SW480 (cell line): Measurements from ENCODE around the gene TCERG1L.
"Not testable (repeated sequence)": the region's sequence is repeated elsewhere in the genome, so short reads cannot be mapped to it uniquely, and the experiment has no call there.

Experiments used
- DNase-seq: peaks from one replicate; pipeline ENCODE4 v3.0.0-alpha.2; 2016; ENCODE audit warnings: low spot score

Gene TCERG1L

DNA sequence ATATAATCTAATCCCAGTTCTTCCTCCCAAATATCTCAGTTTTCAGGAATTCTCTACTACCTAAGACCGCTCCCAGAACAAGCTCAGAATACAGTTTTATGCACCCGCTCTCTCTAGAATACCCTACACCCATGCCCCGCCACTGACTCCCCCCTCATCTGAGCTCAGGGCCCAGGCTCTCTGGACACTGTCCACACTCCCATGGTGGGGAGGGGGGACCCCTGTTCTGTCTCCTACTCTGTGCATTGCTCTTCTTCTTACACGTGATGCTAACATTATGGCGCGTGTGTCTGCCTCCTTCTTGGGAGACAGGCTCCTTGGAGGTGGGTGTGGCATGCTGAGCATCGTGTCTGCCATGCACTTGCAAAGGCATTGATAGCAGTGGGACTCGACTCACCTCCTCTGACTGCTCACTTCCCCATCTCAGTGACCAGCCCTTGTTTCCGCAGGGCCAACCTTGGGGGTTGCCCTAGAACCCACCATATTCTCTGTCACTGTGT lies 127.9 kb downstream of the TCERG1L start:
- no peak for DNase-seq

DNA sequence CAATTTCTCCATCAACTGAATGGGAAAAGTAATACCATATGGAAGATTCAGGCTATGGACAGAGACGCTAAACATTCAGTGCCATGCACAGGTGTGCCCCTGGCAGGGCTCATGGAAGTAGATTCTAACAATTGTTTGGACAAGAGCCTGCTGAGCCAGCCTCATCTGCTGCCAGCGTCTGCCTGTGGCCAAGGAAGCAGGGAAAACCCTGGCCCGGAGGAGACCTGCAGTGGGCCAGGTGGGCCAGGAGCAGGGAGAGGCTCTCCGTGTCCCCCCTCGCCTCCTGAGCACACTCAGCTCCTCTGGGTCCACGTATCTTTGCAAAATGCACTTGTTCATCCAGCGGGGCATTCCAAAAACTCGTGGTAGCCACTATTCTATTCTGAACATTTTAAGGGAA lies 130.1 kb downstream of the TCERG1L start:
- no peak for DNase-seq

GRCh38 chr10:131180740-131181415 lies 130.6 kb downstream of the TCERG1L start:
- DNase-seq, result no peak

DNA sequence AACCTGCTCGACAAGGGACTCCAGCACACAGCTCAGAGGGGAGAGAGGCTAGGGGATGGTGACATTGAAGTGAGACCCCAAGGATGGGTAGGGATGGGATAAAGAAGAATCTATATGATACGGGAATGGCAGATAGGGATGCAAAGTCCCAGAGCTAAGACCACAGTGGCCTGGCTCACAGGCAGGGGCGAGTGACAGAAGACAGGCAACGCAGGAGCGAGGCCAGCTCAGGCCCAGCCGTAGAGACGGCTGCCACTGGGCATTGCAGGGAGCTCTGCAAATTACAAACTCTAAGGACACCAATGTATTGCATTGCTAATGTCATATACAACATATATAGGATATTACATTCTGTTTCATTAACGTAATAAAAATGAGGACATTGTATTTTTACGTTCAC lies 131.4 kb downstream of the TCERG1L start:
- DNase-seq, result no peak

DNA sequence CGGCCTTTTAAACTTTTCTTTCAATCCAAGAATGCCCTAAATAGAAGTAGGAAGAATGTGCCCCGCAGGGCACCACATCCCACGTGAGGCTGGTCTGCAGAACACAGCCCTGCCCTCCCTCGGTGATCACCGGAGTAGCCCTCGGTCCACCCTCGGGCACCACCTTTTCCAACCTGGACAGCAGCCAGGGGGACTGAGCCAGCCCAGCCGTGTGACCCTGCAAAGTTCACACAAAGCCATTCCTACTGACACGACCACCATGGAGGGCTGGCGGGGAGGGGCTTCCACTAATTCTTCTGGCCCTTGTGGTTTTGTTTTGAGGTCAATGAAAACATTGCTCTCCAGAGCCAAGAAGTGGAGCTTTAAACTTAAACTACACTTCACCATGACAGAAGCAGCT lies 132.2 kb downstream of the TCERG1L start:
- no peak for DNase-seq

GRCh38 chr10:131178521-131179331 lies 132.8 kb downstream of the TCERG1L start:
- no peak for DNase-seq

GRCh38 chr10:131177431-131178327 lies 133.8 kb downstream of the TCERG1L start:
- DNase-seq, result no peak

GRCh38 chr10:131176907-131177306 lies 134.6 kb downstream of the TCERG1L start:
- DNase-seq, result no peak

DNA sequence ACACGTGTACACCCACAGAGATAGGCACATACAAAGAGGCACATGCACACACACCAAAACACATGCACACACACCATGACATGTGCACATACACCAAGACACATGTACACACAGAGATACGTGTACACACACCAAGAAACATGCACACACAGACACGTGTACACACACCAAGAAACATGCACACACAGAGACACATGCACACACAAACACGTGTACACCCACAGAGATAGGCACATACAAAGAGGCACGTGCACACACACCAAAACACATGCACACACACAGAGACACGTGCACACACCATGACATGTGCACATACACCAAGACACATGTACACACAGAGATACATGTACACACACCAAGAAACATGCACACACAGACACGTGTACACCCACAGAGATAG lies 135.2 kb downstream of the TCERG1L start:
- not testable (repeated sequence) for DNase-seq

DNA sequence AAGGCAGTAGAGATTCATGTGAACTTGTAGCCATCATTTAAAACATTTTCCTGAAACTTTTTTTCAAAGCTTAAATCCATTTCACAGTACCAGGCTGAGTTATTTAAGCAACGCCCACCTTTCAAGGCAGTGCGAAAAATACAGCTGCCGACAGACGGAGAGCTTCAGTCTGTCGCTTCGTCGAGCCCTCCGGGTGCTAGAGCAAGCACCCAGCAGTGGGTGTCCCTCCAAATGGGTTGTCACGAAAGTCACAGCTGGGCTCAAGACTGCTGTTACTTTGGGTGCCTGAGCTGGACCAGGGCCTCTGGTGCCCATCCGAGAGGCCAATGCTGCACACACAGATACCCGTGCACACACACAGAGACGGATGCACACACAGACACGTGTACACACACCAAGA lies 135.6 kb downstream of the TCERG1L start:
- no peak for DNase-seq

GRCh38 chr10:131174651-131175540 lies 136.6 kb downstream of the TCERG1L start:
- DNase-seq, result no peak

GRCh38 chr10:131174211-131174565 lies 137.3 kb downstream of the TCERG1L start:
- no peak for DNase-seq

DNA sequence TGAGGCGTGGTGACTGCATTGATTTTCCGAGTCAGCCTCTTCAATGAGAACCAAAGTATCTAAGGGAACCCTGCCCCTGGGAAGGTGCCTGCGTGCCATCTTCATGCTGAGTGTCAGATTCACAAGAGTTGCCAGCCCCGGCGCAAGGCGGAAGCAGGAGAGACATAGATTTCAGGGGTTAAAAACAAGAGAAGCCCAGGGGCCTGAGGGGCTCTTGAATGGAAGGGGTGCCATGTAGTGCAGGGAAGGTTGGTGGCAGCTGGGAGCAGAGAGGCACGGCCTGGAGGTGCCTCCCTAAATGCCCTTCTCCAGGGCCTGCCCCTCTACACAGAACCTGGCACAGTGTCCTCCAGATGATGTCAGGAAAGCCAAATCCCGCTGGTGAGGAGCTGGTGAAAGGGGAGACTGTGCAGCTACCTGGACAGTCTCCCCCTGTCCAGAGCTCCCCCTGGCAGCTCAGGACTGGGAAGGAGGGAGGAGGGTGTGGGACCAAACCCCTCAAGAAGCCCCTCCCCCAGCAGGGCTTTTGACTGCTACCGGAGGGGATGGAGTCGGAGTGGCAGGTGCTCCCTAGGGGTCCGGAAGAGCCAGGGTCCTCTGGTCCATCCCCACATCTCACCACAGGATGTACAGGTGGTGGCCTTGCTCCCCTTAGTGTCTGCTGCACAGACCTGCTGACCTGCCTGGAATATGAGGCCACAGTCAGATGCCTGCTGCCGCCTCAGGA lies 137.9 kb downstream of the TCERG1L start:
- no peak for DNase-seq

DNA sequence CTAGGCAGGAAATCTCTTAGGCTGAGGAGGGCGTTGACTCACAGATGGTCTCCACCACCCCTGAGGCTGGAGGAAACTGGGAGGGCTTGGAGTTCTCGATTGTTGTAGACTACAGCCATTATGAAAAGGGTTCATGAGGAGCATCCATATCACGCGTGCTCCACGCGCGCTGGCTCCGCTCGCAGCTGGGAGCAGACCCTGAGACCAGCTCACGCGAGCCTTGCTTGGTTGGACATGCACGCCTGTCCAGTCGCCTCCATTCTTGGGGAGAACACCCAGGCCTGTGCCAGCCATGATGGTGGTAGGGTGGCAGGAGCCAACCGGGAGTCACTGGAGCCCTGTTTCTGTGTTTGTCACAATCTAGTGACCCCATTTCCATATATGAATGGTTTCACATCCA lies 139.1 kb downstream of the TCERG1L start:
- no peak for DNase-seq

GRCh38 chr10:131169146-131169545 lies 142.4 kb downstream of the TCERG1L start:
- DNase-seq, result no peak

- DNase-seq, result no peak
Measured at GRCh38 chr10:131168238-131168875, 143.2 kb downstream of the TCERG1L start.

DNA sequence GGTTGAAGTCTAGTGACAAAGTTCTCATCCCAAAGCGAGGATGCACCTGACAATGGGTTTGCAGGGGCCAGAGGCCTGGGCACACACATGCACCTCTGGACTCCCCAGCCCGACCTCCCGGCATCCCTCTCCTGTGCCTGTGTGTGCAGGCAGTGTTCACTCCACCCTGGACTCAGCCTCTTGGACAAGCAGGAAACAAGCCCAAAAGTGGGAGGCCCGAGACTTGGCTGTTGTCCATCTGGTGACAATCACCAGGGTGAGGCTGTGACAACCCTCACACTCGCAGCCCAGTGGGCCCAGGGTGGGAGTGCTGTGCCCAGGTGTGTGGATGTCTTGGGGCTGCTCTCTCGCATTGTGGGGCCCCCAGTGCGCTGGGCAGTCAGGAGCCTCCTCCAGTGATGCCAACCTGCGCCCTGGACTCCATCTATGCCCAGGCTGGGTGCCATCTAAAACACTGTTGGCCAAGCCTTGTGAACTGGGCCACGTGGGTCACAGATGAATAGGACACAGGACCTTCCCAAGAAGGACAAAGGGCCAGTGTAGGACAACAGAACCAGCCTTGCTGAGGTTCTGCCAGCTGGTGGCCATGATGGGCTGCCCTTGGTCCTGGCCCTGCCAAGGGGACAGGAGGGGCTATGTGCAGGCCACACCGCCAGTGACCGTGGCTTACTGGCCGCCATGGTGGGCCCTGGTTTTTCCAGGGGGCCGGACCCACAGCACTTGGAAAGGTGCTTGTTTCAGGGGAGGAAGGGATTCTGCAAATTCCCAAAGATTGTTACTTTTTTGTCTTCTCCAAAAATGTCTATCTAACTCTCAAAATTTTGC lies 144.3 kb downstream of the TCERG1L start:
- no peak for DNase-seq

DNA sequence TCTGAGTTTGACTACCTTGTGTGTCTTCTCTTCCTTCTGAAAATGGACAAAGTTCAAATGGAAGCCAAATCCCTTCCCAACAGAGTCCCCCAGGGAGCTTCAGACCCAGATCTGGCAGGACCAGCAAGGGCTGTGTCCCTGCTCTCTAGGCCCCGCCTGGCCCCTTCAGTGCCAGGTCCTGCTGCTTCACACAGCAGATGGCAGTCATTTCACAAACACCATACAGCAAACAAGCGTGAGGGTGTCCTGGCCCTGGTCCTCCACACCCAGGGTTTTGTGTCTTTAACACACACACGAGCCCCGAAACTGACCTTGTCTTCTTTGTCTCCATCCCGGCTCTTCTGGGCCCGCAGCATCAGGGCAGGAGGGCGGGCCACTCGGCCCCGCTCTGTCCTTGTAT lies 145.0 kb downstream of the TCERG1L start:
- no peak for DNase-seq

DNA sequence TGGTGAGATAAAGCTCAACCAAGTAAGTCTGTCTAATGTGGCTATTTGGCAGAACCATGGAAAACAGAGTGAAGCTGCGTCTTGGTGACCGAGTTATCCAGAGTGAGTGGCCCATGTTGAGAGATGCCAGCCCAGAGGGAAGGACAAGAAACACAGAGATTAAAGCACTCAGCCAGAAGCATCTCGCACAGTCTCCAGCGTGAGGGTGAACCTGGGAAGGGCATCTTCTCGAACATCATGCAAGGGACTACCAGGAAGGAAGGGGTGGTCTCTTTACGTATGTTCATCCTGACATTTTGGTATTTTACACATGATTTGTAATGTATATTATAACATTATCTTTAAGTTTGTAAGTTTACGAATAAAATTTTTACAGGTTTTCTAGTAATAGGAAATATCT lies 146.4 kb downstream of the TCERG1L start:
- DNase-seq, result no peak
